IMR-90 (cell line): Measurements from ENCODE around the gene SPATA2. TPM values are rescaled to one million over a fixed set of nuclear protein-coding genes. Genes with fewer than 3 reads are reported as not detected.

Experiments
- ATAC-seq: fragments of 200-7000 bp; cut with Tn5 transposase; 2 replicates; pipeline ENCODE4 v1.9.1; 2020; ENCODE audit warnings: low read depth, mild to moderate bottlenecking, moderate library complexity
- BruUV-seq: library from RNA; stranded (reverse); fragments of 400-500 nt; replicated peaks from 2 replicates; lab custom pipeline; 2021; lab: Mats Ljungman, UMichigan
- CTCF ChIA-PET: fragments of 300-600 bp; formaldehyde crosslinking; extraction: SDS; loops from one replicate; lab custom pipeline; 2021; ENCODE audit warnings: antibody characterized with exemption; lab: Yijun Ruan, JAX
- POLR2A ChIA-PET: fragments of 300-600 bp; sonication (Branson Sonifier 250); formaldehyde crosslinking; loops from one replicate; lab custom pipeline; 2022; ENCODE audit warnings: antibody characterized with exemption; ENCODE audit not compliant: unreplicated experiment; lab: Charles Lee
- DNase-seq: peaks from one replicate; pipeline ENCODE4 v3.0.0; 2013
- H2AFZ ChIP-seq: replicated peaks from 2 replicates; pipeline ENCODE3; 2013; ENCODE audit warnings: low read length, mild to moderate bottlenecking; ENCODE audit not compliant: poor library complexity
- H2AK5ac ChIP-seq: 2 replicates; pipeline ENCODE4 v1.6.1; 2013; ENCODE audit warnings: low read depth, low read length, inconsistent platforms
- H2AK9ac ChIP-seq: replicated peaks from 2 replicates; pipeline ENCODE3; 2013; ENCODE audit warnings: mild to moderate bottlenecking, low read depth, low read length, moderate library complexity; ENCODE audit not compliant: poor library complexity
- H2BK120ac ChIP-seq: 2 replicates; pipeline ENCODE4 v1.6.1; 2013; ENCODE audit warnings: low read depth, low read length, inconsistent platforms
- H2BK15ac ChIP-seq: 3 replicates; pipeline ENCODE4 v1.6.1; 2013; ENCODE audit warnings: low read depth, low read length, inconsistent platforms
- H2BK20ac ChIP-seq: 2 replicates; pipeline ENCODE4 v1.6.1; 2013; ENCODE audit warnings: low read depth, mild to moderate bottlenecking, inconsistent platforms, low read length, moderate library complexity
- H2BK5ac ChIP-seq: 2 replicates; pipeline ENCODE4 v1.6.1; 2013; ENCODE audit warnings: mild to moderate bottlenecking, low read depth, low read length, inconsistent platforms; ENCODE audit not compliant: poor library complexity, severe bottlenecking
- H3K14ac ChIP-seq: replicated peaks from 2 replicates; pipeline ENCODE4 v1.6.1; 2013; ENCODE audit warnings: low read depth, low read length, inconsistent platforms
- H3K18ac ChIP-seq: 2 replicates; pipeline ENCODE4 v1.6.1; 2013; ENCODE audit warnings: low read depth, low read length, control low read depth
- H3K23ac ChIP-seq: 2 replicates; pipeline ENCODE4 v1.6.1; 2013; ENCODE audit warnings: low read depth, low read length, inconsistent platforms
- H3K27ac ChIP-seq: 2 replicates; pipeline ENCODE4 v1.5.1; 2013; ENCODE audit warnings: mild to moderate bottlenecking, control low read depth, low read length; ENCODE audit not compliant: insufficient read depth
- H3K27me3 ChIP-seq: 2 replicates; pipeline ENCODE4 v1.6.1; 2013; ENCODE audit warnings: low read length; ENCODE audit not compliant: control insufficient read depth, insufficient read depth
- H3K36me3 ChIP-seq: 2 replicates; pipeline ENCODE4 v1.6.1; 2013; ENCODE audit warnings: low read length, mixed read lengths; ENCODE audit not compliant: control insufficient read depth, insufficient read depth
- H3K4ac ChIP-seq: 2 replicates; pipeline ENCODE4 v1.6.1; 2013; ENCODE audit warnings: low read depth, low read length, inconsistent platforms
- H3K4me1 ChIP-seq: 2 replicates; pipeline ENCODE4 v1.6.1; 2013; ENCODE audit warnings: low read length, mixed read lengths; ENCODE audit not compliant: control insufficient read depth, insufficient read depth
- H3K4me2 ChIP-seq: 2 replicates; pipeline ENCODE4 v1.6.1; 2013; ENCODE audit warnings: low read depth, mild to moderate bottlenecking, control low read depth, low read length, moderate library complexity
- H3K4me3 ChIP-seq: 2 replicates; pipeline ENCODE4 v1.5.1; 2013; ENCODE audit warnings: low read depth, mild to moderate bottlenecking, control low read depth, low read length, moderate library complexity; ENCODE audit not compliant: insufficient read depth
- H3K56ac ChIP-seq: 2 replicates; pipeline ENCODE4 v1.6.1; 2013; ENCODE audit warnings: low read length, inconsistent platforms; ENCODE audit not compliant: insufficient read depth; ENCODE audit errors: extremely low read depth
- H3K79me1 ChIP-seq, 2 experiments: 2 replicates each; pipeline ENCODE4 v1.6.1; 2013; ENCODE audit warnings: low read length in 2 of 2, inconsistent platforms in 1 of 2, low read depth in 1 of 2
- H3K9ac ChIP-seq: 2 replicates; pipeline ENCODE4 v1.6.1; 2013; ENCODE audit warnings: low read depth, low read length, control low read depth
- H3K9me1 ChIP-seq: 2 replicates; pipeline ENCODE4 v1.6.1; 2013; ENCODE audit warnings: low read length, inconsistent platforms; ENCODE audit not compliant: insufficient read depth
- H3K9me3 ChIP-seq: 2 replicates; pipeline ENCODE4 v1.6.1; 2013; ENCODE audit warnings: low read length; ENCODE audit not compliant: control insufficient read depth, insufficient read depth
- H4K20me1 ChIP-seq: 2 replicates; pipeline ENCODE4 v1.6.1; 2013; ENCODE audit warnings: low read length, inconsistent platforms; ENCODE audit not compliant: insufficient read depth
- H4K5ac ChIP-seq: 2 replicates; pipeline ENCODE4 v1.6.1; 2013; ENCODE audit warnings: mild to moderate bottlenecking, low read depth, low read length, control low read depth
- H4K8ac ChIP-seq, 2 experiments: 2 replicates each; pipeline ENCODE4 v1.6.1; 2013; ENCODE audit warnings: low read depth in 2 of 2, low read length in 2 of 2, control low read depth in 1 of 2, inconsistent platforms in 1 of 2
- H4K91ac ChIP-seq: 2 replicates; pipeline ENCODE4 v1.6.1; 2013; ENCODE audit warnings: low read depth, low read length, inconsistent platforms; ENCODE audit not compliant: insufficient read depth
- BHLHE40 ChIP-seq: fragments of 150-350 bp; IDR thresholded peaks from 2 replicates; pipeline ENCODE4 v1.6.1; 2016; ENCODE audit warnings: mild to moderate bottlenecking, low read depth, low read length
- CHD1 ChIP-seq: IDR thresholded peaks from 2 replicates; pipeline ENCODE4 v1.6.1; 2012; ENCODE audit warnings: low read depth, low read length, improper control_type of control experiment
- ELK1 ChIP-seq: fragments of 150-350 bp; IDR thresholded peaks from 2 replicates; pipeline ENCODE4 v1.6.1; 2016; ENCODE audit warnings: low read depth, mild to moderate bottlenecking, low read length, moderate library complexity, borderline replicate concordance
- FOS ChIP-seq: fragments of 150-350 bp; IDR thresholded peaks from 2 replicates; pipeline ENCODE4 v1.6.1; 2016; ENCODE audit warnings: low read depth, low read length
- MXI1 ChIP-seq: IDR thresholded peaks from 2 replicates; pipeline ENCODE4 v1.6.1; 2012; ENCODE audit warnings: low read depth, mild to moderate bottlenecking, low read length, moderate library complexity, borderline replicate concordance
- NFE2L2 ChIP-seq: fragments of 150-350 bp; IDR thresholded peaks from 2 replicates; pipeline ENCODE4 v1.6.1; 2016; ENCODE audit warnings: low read depth, mild to moderate bottlenecking, low read length
- POLR2A ChIP-seq: IDR thresholded peaks from 2 replicates; pipeline ENCODE4 v1.6.1; 2012; ENCODE audit warnings: mild to moderate bottlenecking, low read depth, low read length
- RFX5 ChIP-seq: IDR thresholded peaks from 2 replicates; pipeline ENCODE4 v1.8.0; 2012; ENCODE audit warnings: low read depth, mild to moderate bottlenecking, low read length, moderate library complexity
- SMC3 ChIP-seq: fragments of 150-350 bp; IDR thresholded peaks from 2 replicates; pipeline ENCODE4 v1.6.1; 2016; ENCODE audit warnings: low read depth, mild to moderate bottlenecking, antibody characterized with exemption, low read length, moderate library complexity
- WGBS, 2 experiments: methylation state at CpG; one replicate each; pipeline versions ENCODE4 v1.1.5 to v1.1.7; 2013; ENCODE audit warnings: missing lambda C conversion rate in 2 of 2; ENCODE audit not compliant: insufficient read length in 1 of 2; ENCODE audit errors: extremely low coverage in 2 of 2; 5-methylcytosine and 5-hydroxymethylcytosine counted together
- dilution Hi-C: fragments of 300-500 bp; cut with HindIII; formaldehyde crosslinking; loops from one replicate; pipeline ENCODE4 v1.14.3; 2018; ENCODE audit warnings: low sequenced_read_pairs; ENCODE audit not compliant: unreplicated experiment
- in situ Hi-C: fragments of 300-500 bp; cut with MboI; formaldehyde crosslinking; loops from 3 replicates; pipeline ENCODE4 v1.14.3; 2019; ENCODE audit warnings: low sequenced_read_pairs, inconsistent platforms, mixed read lengths
- intact Hi-C: fragments of 100-400 bp; cut with micrococcal nuclease; formaldehyde crosslinking; loops from 2 replicates; pipeline ENCODE4 v1.10.0; 2022
- polyA plus RNA-seq, 3 experiments: library from polyadenylated mRNA; depleted of rRNA; stranded (reverse); fragments of >200 nt; gene quantifications; 2 replicates each; pipeline ENCODE4 v1.2.3, GENCODE V29; 2012; ENCODE audit warnings: low replicate concordance in 1 of 3
- total RNA-seq: library from RNA; depleted of rRNA; stranded (reverse); fragments of >200 nt; gene quantifications from 2 replicates; pipeline ENCODE4 v1.2.3, GENCODE V29; 2012

The SPATA2 gene
- total and polyA plus RNA-seq, 2 of the 4 experiments (the other 2 are of a cell fraction) = 1.3 to 4.5 TPM

GRCh38 chr20:49907405-49908257 lies 7.7 kb downstream of the SPATA2 start:
- no peak overlapping the region for H2AFZ ChIP-seq
- no peak overlapping the region for H3K56ac ChIP-seq
- H3K9me3 ChIP-seq = no peaks in the 10 kb centered on the region
- WGBS, 2 experiments = 95% methylated on average over 8 of the region's 19 CpGs; no CpG with 5 or more reads in 1 of the 2 experiments
- H4K20me1 ChIP-seq = peaks cover 45% of the 10 kb centered on the region
- no peaks in the 10 kb centered on the region for H3K4me1 ChIP-seq
- no peak overlapping the region for H2AK9ac ChIP-seq
- H3K4ac ChIP-seq = no peak overlapping the region
- H2BK5ac ChIP-seq = no peak overlapping the region
- no TSS peak for BruUV-seq
- no peaks in the 10 kb centered on the region for H3K27me3 ChIP-seq
- H3K27ac ChIP-seq = no peak overlapping the region
- no peak overlapping the region for H4K8ac ChIP-seq
- no peak overlapping the region for H4K91ac ChIP-seq
- no peak overlapping the region for H2BK20ac ChIP-seq
- peaks cover 50% of the 10 kb centered on the region for H3K36me3 ChIP-seq
- H3K23ac ChIP-seq = no peak overlapping the region
- intact Hi-C loops (no loop called here), dilution Hi-C loops (no loop called here), in situ Hi-C loops (no loop called here)
- H3K79me1 ChIP-seq = peaks cover 22 to 70% of the 10 kb centered on the region in 2 experiments
- TF ChIP-seq FOS (no peak), BHLHE40 (no peak), POLR2A (no peak), SMC3 (no peak), NFE2L2 (no peak), CHD1 (no peak), MXI1 (no peak), RFX5 (no peak), ELK1 (no peak)
- no peak overlapping the region for H2BK120ac ChIP-seq
- POLR2A ChIA-PET = no interaction called here
- no peak overlapping the region for H3K18ac ChIP-seq
- CTCF ChIA-PET = no interaction called here
- H3K4me3 ChIP-seq = no peak overlapping the region
- no peak overlapping the region for H3K14ac ChIP-seq
- H3K9ac ChIP-seq = no peak overlapping the region
- DNase-seq = no peak
- no peak for ATAC-seq
- H3K9me1 ChIP-seq = no peaks in the 10 kb centered on the region
- H2AK5ac ChIP-seq = no peak overlapping the region
- H3K4me2 ChIP-seq = no peak overlapping the region
- no peak overlapping the region for H2BK15ac ChIP-seq
- H4K5ac ChIP-seq = no peak overlapping the region
